NCI-H1417 treated with DMSO at 0.1 percent for 48 hours (cell line): ENCODE measurements around the gene PMS1.
"Not testable (repeated sequence)": the region's sequence is repeated elsewhere in the genome, so short reads cannot be mapped to it uniquely, and the experiment has no call there.

Experiments
- DNase-seq: peaks from one replicate; lab custom pipeline; 2025; lab: John Stamatoyannopoulos, UW

The PMS1 gene

DNA sequence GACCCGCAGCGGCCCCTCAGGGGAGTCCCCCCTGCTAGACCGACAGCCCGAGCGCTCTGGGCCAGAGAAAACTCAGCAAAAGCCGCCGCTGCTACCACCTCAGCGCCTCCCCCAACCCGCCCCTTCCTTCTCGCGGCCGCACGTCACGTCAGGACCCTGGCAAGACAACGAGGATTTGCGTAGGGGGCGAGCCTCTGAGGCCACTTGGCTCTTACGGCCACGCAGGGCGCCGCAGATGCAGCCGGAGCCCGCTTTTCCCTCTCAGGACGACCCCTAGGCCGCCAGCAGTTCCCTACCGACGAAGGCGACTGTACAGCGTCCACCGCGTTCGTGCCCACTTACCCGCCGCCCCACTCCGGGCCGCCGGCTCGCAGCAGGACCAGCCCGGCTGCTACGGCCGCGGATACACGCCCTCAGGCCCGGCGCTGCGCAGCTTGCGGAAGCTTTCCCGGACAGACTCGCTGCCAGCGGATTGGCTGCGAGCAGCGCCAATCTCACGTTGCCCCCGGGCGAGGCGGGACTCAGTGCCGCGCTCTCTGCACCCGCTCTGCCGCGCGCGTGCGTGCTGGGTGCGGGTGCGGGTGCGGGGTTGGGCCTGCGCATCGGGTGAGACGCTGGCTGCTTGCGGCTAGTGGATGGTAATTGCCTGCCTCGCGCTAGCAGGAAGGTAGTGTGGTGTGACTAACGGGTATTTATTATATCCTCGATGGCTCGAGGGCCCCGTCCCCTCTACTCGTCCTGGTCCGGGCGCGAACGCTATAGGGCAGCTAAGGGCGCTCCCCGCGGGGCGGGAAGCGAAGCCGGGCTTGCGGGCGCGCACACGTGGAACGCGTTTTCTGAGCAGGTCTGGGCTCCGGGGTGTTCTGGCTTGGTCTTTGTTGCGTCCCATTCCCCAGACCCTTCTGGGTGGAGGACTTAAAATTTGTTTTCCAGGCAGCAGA lies at the start of gene PMS1, which contains the start of gene ORMDL1:
TSS of gene PMS1 (plus strand) at position 524 of the 941 bp plus-strand sequence. CDS start 7,360 bp downstream, outside the sequence.
TSS of gene ORMDL1 (minus strand) at position 413 of the 941 bp plus-strand sequence. CDS start 1,744 bp downstream, outside the sequence.
- peak; percentile 84 for DNase-seq

DNA sequence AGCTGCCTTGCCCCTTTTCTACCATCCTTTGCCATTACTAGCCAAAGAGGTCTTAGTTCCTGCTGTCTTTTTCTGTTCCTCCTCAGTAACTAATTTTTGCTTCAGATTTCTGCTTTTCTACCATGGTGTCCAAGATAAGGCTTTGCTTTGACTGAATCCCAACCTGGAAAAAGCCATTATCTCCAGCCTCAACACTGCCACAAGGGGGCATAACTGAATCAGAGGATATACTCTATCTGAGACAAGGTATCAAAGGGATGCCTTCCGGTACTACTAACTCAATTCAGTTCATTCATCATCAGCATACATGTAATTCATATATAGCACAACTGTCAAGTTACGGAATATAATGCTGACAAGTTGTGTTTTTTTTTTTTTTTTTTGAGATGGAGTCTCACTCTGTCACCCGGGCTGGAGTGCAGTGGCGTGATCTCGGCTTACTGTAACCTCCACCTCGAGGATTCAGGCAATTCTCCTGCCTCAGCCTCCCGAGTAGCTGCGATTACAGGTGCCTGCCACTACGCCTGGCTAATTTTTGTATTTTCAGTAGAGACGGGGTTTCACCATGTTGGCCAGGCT lies 33.1 kb upstream of the PMS1 start:
- no peak for DNase-seq

GRCh38 chr2:189756311-189756952 lies 27.8 kb upstream of the PMS1 start:
- no peak for DNase-seq

DNA sequence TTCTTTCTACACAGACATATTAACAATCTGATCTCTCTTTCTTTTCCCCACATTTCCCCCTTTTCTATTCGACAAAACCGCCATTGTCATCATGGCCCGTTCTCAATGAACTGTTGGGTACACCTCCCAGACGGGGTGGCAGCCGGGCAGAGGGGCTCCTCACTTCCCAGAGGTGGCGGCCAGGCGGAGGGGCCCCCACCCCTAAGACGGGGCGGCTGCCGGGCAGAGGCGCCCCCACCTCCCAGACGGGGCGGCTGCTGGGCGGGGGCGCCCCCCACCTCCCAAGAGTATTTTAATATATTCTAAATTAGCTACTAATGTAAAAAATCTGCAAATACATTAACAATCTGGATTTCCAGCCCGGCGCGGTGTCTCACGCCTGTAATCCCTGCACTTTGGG lies 24.1 kb upstream of the PMS1 start:
- not testable (repeated sequence) for DNase-seq

GRCh38 chr2:189762229-189762550 lies 22.1 kb upstream of the PMS1 start:
- no peak for DNase-seq

GRCh38 chr2:189762551-189763298 lies 21.5 kb upstream of the PMS1 start, which contains the start of gene OSGEPL1:
Gene OSGEPL1, minus strand, starts transcription at chr2:189762792. Its CDS starts 1,152 bp downstream, at chr2:189761640.
- DNase-seq = peak; percentile 74

DNA sequence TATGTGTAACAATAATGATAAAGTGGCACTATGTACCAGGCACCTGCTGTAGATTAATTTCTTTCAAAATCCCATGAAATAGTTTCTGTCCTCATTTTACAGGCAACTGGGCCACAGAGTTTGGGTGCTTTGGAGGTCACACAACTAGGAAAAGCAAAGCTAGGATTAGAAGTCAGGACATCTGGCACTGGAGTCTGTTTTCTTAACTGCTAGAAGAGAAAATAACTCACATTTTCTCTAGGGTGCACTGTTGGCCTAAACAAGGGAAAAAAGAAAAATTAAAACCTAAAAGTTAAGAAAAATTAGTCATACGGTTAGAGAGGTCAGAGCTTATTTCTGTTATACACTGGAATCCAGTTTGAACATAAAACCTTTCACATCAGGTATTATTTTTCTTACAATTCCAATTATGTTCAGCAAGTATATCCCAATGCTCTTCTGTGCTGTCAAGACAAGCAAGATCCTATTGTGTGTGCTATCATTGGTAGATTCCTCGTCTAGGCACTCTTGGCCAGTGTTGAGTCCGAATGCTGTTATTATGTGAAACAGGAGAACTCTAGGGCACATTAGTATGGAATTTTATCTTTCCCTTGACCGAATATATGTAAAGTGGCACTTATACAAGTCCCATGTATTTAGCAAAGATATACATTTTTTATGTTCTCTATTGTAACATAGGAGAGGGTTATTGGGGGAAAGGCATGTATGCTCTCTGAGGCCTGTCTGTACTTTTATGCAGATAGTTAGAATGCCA lies 20.2 kb upstream of the PMS1 start:
- DNase-seq = no peak

GRCh38 chr2:189770590-189771322 lies 13.5 kb upstream of the PMS1 start:
- DNase-seq = no peak

DNA sequence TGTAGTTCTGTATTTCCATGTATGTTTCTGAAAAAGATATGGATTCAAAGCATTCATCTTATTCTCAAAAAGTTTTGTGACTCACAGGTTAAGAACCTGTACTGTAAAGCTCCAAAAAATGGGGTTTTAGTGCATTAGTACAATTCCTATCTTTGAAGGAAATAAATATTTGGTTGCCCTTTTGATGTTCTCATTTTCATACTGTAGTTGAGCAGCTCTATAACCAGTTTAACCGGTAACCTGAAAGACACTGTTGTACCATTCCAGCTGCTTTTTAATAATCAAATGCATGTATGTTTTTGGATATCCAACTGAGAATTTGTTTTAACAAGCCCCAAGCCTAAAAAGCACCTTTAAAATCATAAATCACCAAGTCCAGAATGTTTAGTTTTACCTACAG lies 12.0 kb upstream of the PMS1 start:
- DNase-seq = no peak

GRCh38 chr2:189782221-189782671 lies 2.0 kb upstream of the PMS1 start:
- no peak for DNase-seq

- no peak for DNase-seq
Measured at GRCh38 chr2:189783451-189783926, 761 bp upstream of the PMS1 start.

DNA sequence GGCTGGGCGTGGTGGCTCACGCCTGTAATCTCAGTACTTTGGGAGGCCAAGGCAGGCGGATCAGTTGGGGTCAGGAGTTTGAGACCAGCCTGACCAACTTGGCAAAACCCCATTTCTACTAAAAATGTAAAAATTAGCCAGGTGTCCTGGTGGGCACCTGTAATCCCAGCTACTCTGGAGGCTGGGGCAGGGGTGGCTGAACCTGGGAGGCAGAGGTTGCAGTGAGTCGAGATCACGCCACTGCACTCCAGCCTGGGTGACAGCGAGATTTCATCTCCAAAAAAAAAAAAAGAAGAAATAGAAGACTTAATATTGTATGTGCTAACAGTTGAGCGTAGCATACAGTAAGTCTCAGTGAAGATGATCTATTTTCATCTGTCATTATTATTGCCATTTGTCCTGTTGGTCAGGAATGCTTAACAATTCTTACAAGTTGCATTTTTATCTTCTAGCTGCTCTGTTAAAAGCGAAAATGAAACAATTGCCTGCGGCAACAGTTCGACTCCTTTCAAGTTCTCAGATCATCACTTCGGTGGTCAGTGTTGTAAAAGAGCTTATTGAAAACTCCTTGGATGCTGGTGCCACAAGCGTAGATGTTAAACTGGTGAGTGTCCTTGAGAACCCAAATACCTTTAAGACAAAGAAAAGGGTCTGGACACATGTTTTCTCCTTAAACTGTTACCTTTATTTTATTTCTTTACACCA lies 7.2 kb downstream of the PMS1 start:
- DNase-seq = no peak

DNA sequence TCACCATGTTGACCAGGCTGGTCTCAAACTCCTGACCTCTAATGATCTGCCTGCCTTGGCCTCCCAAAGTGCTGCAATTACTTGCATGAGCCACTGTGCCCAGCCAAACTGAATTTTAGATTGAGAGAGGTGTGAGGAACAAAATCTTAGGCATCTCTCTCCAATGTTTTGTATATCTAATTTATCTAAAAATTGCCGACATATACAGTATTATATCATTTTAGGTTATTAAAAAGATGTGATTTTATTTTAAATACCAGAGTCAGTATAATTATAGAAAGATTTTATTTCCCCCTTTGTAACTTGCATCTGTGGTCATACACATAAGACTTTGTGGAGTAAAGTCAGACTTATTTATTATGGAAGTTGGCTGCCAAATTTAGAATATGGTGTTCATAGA lies 10.1 kb downstream of the PMS1 start:
- no peak for DNase-seq

DNA sequence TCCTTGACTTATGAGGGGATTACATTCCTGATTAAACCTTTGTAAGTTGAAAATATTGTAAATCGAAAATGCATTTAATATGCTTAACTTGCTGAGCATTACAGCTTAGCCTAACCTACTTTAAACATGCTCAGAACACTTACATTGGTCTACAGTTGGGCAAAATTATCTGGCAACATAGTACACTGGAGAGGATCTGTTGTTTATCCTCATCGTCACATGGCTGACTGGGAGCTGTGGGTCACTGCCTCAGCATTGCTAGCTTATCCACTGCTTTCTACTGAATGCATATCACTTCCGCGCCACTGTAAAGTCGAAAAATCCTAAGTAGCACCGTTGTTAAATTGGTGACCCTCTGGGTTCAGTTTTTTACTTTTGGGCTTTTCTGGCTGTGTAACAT lies 13.7 kb downstream of the PMS1 start:
- no peak for DNase-seq

GRCh38 chr2:189798312-189799029 lies 14.2 kb downstream of the PMS1 start:
- DNase-seq = no peak

DNA sequence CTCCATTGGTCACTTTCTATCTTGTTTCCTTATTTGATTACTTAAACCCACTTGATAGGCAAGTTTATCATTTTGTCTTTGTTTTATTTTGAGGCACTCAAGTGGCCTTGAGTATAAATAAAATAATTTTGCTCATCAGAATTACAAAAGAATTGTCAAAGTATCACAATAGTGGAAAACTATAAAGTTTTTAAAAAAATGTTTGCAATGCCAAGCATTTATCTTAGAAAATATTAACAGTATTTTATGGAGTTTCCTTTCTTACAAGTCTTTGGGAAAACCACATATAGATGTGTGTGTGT lies 14.7 kb downstream of the PMS1 start:
- no peak for DNase-seq

DNA sequence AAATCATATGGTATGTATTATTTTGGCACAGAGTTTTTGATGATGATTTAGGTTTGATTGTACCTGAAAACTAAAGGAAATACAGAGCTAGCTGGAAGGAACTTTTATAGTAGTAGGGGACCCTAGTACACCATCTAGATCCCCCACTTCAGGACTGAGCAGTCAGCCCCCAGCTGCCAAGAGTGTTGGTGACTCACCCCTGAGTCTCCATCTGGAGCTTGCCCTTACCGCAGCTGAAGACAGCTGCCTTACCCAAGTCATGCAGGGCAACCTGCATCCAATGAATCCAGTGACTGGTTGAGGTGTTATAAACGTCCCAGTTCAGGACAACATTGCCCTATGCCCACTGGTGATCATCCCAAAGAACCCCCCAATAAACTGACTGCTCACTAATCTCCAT lies 15.3 kb downstream of the PMS1 start:
- no peak for DNase-seq

DNA sequence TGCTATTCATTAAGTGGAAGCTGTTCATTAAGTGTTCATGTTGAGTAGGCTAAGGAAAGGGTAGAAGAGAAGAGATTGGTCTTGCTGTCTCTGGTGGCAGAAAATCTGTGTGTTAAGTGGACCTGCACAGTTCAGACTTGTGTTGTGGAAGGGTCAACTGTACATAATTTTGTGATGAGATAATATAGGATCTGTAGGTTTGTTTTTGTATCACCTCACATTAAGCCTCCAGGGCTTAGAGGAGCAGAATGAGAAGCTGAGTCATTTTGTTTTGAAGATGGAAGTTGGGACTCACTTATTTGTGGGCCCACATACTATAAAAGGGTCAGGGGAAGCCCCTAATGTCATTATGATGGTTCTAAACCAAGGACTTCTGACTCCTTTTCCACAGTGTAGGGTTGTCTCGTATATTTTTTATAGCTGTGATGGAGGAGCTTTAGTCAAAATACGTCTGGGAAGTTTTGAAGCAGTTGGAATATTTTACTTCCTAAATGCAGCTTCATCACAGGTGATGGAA lies 18.2 kb downstream of the PMS1 start:
- DNase-seq = no peak

GRCh38 chr2:189803431-189803830 lies 19.2 kb downstream of the PMS1 start:
- no peak for DNase-seq
